GOT3 (cell line): Measurements from ENCODE around the gene TOMM7.
"Not testable (repeated sequence)": the region's sequence is repeated elsewhere in the genome, so short reads cannot be mapped to it uniquely, and the experiment has no call there.

ENCODE experiments used
- DNase-seq: peaks from one replicate; lab custom pipeline; 2025; ENCODE audit warnings: mixed read lengths; lab: John Stamatoyannopoulos, UW

TOMM7 gene

DNA sequence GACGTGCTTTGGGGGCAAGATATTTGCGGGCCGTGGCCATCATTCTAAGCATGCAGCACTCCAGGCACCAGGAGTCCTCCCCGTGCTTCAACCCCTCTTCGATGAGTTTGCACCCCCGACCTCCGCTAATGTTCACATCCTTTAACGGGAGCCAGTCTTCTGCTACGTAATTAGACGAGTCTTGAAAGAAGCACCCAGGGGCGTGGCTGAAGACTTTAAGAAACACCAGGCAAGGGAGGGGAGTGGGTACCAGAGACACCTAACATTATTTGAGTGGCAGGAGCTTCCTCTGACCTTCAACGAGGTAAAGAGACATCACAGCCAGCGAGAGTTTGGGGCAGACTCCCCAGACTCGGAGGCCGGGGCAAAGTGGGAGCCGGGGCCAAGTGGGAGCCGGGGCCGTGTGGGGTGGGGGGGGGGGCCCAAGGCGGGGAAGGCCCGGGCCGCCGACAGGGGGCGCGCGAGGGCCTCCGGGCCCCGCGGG, 31.1 kb upstream of the TOMM7 start:
- no peak for DNase-seq

DNA sequence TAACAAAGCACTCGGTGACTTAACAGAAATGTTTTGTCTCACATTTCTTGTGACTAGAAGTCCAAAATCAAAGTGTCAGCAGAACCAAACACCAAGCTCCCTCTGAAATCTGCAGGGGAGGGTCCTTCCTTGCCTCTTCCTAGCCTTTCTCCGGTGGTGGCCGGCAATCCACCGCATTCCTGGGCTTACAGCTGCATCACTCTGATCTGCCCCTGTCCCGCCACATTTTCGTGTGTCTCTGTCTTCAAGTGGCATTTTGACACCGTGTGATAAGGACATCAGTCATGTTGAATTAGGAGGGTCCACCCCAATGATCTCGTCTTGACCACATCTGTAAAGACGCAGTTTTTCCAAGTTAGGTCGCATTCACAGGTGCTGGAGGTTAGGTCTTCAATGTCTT, 30.5 kb upstream of the TOMM7 start:
- DNase-seq: no peak

DNA sequence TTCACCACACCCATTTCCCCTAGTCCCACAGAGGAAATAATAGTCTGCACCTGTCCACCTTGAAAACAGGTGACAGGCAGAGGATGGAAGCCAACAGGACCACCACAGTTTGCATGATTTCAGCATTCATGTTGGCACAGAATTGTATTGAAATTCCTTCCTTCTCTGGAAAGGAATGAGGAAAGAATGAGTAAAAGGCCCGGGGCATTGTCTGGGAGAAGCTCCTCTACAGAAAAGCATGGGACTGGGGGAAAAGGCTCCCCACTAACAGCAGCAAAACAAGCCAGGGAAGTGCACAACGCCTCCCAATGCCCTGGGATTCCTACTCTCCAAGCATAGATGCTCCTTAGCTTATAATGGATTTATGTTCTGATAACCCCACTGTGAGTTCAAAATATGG, 28.5 kb upstream of the TOMM7 start:
- DNase-seq: no peak

DNA sequence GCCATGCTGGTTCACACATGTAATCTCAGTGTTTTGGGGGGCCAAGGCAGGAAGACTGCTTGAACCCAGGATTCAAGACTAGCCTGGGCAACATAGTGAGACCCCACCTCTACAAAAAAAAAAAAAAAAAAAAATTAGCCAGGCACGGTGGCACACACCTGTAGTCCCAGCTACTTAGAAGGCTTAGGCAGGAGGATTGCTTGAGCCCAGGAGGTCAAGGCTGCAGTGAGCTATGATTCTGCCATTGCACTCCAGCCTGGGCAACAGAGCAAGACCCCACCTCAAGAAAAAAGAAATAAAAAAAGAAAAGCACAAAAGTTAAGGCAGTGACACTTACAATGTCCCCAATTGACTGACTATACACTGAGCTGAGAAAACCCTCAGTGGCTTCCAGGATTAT, 27.7 kb upstream of the TOMM7 start:
- DNase-seq: not testable (repeated sequence)

DNA sequence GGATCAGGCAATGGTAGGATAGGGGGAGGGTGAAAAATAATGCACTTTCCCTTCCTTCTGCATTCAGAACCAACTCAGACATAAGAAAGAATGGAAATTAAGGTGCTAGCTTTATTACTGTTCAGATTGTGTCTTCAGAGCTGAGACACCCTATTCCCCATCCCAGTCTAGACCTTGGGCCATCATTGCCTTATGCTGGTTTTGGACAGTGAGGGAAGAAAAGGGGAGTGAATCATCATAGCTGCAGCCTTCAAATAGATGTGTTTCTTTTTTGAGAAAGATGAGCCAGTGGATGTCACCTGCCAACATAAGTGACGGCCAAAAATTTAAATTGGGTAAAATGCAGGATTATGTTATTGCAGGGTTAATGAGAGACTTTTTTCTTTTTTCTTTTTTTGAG, 27.0 kb upstream of the TOMM7 start:
- DNase-seq: no peak

DNA sequence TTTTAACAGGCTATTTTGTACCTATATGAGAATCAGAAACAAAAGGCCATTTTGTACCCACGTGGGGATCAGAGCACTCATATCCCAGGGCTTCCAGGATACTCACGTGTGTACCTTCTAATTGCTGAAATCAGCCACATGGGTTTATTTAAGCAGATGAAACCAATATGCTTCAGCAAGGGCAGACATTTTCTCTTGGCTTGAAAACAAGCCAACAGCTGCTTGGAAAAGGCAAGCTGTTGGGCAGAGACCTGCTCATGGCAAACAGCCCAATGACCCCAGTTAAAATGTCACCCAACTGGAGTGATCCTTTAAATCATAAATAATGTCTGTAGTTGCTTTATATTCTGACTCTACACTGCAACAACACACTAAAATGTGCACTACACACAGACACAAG, 26.5 kb upstream of the TOMM7 start:
- DNase-seq: no peak

DNA sequence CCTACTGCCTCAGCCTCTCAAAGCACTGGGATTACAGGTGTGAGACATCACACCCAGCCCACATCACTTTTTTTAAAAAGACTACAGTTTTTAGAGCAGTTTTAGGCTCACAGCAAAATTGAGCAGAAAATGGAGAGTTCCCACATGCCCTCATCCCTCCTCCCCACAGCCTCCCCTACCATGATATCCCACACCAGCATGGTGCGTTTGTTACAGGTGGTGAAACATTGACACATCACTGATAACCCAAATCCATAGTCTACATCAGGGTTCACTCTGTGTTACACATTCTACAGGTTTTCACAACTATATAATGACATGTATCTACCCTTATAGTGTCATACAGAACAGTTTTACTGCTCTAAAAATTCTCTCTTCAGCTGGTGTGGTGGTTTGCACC, 24.3 kb upstream of the TOMM7 start:
- DNase-seq: no peak

DNA sequence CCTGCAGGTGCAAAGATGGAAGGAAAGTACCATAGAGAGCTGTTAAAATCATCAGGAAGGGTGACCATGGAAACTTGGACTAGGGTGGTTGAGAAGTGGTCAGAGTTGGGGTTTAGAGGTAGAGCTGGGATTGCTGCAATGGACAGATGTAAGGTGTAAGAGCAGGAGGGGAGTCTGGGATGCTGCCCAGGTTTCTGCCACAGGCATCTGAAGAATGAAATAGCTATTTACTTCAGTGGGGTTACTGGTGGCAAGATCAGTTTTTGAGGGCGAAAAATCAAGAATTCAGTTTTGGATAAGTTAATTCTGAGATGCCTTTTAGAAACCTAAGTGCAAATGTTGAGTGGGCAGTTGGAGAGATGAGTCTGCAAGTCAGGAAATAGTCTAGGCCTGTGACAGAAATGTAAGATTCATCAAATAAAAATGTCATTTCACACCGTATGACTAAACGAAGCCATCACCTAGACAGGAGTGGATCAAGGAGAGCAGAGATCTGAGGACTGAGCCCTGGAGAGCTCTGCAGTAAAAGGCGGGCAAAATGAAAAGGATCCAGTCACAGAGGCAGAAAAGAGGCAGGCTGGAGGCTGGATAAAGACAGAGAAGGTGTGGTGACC, 22.7 kb upstream of the TOMM7 start:
- no peak for DNase-seq

DNA sequence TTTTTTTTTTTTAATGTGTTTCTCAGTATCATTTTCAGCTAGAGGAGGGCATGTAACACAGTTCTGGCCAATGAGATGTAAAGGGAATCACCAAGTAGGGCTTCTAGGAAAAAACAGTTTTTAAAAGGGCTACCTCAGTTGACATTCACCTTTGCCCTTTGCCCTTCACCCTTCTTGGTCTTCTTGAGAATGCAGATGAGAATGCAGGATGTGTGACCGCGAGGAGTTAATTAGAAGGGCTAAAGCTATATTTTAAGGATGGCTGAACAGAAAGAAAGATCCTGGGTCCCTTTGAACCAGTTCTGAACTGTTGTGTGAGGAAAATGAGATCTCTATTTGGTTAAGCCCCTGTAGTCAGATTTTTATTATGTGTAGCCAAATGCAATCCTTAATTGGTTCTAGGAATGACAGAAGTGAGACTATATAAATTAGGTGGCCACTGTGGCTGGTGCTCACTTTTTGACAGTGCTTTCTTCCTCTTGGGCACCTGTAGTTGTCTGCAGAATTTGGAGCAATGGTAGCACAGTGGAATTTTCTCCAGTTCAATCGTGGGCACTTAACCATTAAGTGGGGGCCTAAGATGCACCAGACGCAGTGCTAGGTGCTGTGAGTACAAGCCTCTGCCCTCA, 21.1 kb upstream of the TOMM7 start:
- DNase-seq: no peak

DNA sequence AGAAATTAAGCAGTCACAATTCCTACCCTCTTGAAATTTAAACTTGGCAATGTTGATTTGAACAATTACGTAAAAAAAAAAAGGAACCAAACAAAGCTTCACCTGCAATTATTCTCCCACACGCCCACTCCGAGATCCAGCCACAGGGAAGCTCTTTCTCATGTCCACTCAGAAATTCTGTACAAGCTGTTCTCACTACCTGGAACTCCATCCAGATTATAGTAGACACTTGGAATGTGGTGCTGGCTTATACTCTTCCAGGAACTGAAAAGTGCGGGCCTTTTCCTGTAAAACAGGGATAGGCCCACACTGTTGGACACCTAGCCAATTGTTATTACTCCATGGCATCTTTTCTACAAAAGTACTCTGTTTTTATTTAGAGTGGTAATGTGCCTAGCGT, 20.3 kb upstream of the TOMM7 start:
- DNase-seq: no peak

DNA sequence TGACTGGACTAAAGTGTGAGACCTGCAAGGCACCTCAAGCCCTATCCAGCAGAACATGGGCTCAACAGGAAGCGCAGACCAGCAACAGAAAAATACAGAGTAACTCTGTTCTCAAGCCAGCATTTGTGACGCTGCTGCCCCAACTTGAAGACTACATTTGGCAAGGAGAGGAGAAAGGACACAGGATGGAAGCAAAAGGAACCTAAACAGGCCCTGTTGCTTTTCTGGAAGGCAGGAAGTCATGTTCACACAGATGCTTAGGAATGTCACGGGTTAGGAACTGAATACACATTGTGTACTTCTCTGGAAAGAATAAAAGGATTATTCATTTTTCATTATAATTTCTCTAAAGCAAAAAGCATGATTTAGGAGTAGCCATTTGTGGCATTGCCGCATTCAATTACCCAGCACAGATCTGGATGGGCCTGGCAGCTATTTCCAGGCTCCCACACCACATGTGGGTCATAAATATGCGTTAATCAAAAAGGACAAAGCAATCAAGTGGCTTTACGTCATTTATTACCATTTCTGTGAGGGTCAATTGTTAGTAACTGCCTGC, 19.8 kb upstream of the TOMM7 start:
- DNase-seq: no peak

DNA sequence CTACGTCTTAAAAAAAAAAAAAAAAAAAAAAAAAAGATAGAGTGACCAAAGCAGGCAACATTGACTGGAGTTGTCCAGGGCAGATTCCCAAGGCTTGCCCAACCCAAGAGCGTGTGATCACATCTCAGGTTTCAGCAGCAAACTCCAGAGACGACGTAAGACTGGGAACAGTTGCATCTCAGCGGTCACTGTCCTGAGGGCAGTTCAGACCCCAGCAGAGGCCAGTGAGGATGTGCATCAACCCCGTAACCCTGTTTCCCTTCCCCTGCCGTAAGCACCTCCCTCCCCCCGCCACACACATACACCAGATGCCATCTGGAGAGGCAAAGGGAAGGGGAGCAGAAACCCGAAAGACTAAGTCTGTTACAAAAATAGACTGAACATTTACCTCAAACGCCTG, 19.3 kb upstream of the TOMM7 start:
- no peak for DNase-seq

DNA sequence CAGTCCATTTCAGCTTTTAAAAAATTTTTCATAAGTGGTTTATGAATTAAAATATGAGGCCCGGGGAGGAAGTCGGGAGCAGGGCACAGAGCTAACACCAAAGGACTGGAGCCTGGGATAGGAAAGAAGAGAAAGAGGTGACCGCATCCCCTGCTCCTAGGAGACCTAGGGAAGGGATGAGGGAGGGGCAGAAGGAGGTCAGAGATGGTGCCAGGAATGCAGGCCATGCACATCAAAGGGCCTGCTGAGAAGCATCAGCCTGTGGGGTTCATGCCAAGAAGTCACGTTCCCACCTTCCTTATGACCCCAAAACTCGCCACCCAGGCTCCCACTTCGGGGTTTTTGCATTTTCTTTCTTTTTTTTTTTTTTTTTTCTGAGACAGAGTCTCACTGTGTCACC, 14.7 kb upstream of the TOMM7 start:
- no peak for DNase-seq

DNA sequence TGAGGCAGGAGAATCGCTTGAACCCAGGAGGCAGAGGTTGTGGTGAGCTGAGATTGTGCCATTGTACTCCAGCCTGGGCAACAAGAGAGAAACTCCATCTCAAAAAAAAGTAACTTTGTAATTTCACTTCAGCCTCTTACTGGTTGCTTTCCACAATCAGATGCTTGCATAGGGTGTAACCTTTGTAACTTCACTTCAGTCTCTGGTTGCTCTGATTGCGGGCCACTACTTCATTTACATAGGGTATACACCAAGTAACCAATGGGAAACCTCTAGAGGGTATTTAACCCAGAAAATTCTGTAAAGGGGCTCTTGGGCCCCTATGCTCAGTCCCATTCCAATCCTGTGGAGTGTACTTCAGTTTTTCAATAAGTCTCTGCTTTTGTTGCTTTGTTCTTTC, 13.9 kb upstream of the TOMM7 start:
- not testable (repeated sequence) for DNase-seq

DNA sequence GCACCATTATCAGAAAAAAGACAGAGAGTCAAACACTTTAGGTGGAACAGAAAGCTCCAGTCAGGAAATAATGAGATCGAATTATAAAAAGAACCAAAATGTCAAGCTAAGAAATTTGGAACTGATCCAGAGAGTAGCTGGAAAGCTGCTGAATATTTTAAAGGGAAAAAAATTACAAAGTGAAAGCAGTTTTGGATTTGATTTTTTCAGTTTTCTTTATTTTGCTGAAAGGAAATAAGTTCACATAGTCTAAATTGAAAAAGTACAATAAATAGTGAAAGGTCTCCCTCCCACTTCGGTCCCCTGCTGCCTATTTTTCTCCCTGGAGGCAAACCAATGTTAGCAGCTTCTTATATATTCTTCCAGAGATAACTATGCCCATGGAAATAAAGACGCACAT, 11.3 kb upstream of the TOMM7 start:
- DNase-seq: no peak

DNA sequence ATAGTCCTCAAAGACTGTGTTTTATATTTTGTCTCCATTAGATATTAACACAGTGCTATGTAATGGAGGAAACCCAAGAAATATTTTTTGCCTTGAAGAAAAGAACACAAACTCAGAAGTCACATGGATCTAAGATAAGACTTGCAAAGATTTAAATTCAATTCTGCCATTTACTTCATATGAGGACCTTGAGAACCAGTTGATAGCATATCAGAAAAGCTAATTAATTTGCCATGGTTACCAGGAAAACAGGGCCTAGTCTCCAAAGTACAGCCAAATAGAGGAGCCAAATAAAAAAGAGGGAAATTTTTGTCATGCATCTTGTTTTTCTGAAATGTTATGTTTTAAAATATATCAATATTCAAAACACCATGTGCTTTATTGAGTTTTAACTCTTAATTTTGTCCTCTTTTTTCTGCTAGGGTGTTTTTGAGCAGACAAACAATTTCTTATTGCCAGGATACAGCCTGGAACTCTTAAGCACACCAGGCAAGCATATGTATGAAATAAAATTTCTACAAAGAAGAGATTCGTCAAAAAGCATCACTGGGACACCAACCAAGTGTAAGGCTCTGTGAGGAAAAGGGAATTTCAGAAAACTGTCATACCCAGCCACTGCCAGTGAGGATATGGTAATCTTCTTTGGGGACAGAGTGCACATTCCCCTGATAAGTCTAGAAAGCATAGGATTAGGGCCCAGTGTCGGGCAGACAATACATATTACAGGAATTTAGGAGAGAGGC, 10.6 kb upstream of the TOMM7 start:
- no peak for DNase-seq

DNA sequence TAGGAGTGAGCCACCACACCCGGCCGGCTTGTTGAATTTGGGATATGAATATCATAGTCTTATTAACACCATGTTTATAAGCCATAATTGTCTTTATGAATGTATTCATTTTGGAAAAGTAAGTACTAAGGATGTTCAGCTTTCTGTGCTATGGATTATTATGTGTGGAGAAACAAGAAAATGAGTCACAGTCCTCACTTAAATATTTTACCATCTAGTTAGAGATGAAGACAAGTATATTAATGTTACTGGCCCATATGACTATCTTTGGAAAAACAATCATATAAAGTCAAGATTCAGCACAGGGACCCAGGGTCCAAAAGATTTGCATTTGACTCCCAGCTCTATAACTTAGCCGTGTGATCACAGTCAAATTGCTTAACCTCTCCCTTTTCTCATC, 9.8 kb upstream of the TOMM7 start:
- no peak for DNase-seq

DNA sequence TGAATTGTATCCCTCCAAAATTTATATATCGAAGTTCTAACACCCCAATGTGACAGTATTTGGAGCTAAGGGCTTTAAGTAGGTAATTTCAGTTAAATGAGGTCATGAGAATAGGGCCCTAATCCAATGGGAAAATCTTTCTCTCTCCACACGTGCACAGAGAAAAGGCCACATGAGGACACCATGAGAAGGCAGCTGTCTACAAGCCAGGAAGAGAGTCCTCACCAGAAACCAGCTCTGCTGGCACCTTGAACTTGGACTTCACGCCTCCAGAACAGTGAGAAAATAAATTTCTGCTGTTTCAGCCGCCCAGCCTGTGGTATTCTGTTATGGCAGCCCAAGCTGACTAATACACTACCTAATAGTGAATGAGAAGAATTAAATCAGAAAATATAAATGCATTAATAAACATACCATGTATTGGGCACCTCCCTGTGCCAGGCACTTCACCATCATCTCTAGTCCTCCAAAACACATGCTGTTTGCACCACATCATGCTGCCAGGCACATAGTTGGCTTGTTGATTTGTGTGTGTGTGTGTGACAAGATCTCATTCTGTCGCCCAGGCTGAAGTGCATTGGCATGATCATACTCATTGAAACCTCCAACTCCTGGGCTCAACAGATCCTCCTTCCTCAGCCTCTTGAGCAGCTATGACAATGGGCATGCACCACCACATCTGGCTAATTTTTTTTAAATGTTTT, 9.1 kb upstream of the TOMM7 start:
- DNase-seq: no peak

DNA sequence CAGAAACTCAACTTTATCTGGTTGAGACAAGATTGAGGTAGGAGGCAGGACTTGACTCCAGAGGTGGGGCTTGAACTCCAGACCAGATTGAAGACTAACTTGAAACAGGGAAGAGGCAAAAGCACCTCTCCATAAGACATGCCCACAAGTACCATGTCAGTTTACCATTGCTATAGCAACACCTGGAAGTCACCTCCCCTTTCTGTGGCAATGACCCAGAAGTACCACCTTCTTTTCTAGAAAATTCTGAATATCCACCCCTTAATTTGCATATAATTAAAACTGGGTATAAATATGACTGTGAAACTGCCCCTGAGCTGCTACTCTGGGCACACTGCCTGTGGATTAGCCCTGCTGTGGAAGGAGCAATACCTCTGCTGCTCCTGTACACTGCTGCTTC, 4.9 kb upstream of the TOMM7 start:
- no peak for DNase-seq

DNA sequence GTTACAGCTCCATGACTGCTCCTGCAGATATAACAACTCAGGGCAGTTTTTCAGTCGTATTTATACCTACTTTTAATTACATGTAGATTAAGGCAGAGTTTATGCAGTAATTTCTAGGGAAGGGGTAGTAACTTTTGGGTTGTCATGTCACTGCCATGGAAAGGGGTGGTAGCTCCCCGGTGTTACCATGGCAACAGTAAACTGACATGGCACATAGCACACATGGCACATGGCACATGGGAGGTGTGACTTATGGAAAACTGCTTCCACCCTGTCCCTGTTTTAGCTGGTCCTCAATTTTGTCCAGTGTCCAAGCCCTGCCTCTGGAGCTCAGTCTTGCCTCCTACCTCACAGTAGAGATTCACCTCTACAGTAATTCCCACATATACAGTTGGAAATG, 3.9 kb upstream of the TOMM7 start:
- no peak for DNase-seq

DNA sequence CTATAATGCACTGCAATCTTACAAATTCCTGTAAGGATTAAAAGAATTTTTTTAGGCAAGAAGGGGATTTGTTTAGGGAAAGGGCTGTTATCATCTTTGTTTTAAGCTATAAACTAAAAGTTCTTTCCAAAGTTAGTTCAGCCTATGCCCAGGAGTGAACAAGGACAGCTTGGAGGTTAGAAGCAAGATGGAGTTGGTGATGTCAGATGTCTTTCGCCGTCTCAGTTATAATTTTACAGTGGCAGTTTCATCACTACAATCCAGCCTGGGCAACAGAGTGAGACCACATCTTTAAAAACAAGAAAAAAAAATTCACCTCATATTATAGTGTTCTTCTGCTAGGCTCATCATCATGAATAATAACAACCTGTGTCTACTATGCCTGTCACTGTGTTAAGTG, 2.1 kb upstream of the TOMM7 start:
- no peak for DNase-seq

DNA sequence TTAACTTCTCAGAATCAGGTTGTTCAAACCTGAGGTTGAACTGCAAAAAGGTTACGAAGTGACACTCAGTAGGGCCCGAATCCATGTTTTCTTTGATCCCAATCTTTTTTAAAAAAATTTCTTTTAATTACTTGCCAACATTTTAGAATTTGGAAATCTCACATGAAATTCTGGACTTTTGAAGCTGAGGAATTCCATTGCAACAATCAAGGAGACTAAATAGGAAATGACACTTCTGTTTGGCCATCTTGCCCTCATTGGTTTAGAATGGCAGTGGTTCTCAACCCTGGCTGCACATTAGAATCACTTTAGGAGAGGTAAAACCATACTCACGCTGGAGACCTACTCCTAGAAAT, 471 bp upstream of the TOMM7 start:
- no peak for DNase-seq
